WTC11 (cell line): ENCODE results near the gene SERINC4. TPM values are rescaled to one million over a fixed set of nuclear protein-coding genes. Genes with fewer than 3 reads are reported as not detected.
A peak's percentile ranks its signal among the peaks of the same experiment; 100 is the strongest.

Experiments
- ATF2 ChIP-seq: sonication (generic); formaldehyde crosslinking; IDR thresholded peaks from 2 replicates; pipeline ENCODE4 v1.8.1; 2022; ENCODE audit warnings: low read depth, missing genetic modification reagents, borderline replicate concordance
- CBFB ChIP-seq: sonication (generic); formaldehyde crosslinking; IDR thresholded peaks from 2 replicates; pipeline ENCODE4 v1.8.1; 2022; ENCODE audit warnings: mild to moderate bottlenecking, low read depth, missing genetic modification reagents
- CREB1 ChIP-seq: sonication (generic); formaldehyde crosslinking; IDR thresholded peaks from 2 replicates; pipeline ENCODE4 v1.8.0; 2023; ENCODE audit warnings: mild to moderate bottlenecking, missing genetic modification reagents
- E2F1 ChIP-seq: sonication (generic); formaldehyde crosslinking; IDR thresholded peaks from 2 replicates; pipeline ENCODE4 v1.8.0; 2022; ENCODE audit warnings: mild to moderate bottlenecking, missing genetic modification reagents
- ERG ChIP-seq: fragments of 250-450 bp; sonication (Bioruptor Pico); IDR thresholded peaks from 2 replicates; pipeline ENCODE4 v1.8.0; 2021; ENCODE audit warnings: mild to moderate bottlenecking
- FOXP1 ChIP-seq: sonication (generic); formaldehyde crosslinking; IDR thresholded peaks from 2 replicates; pipeline ENCODE4 v1.8.0; 2022; ENCODE audit warnings: missing genetic modification reagents, mild to moderate bottlenecking, moderate library complexity, borderline replicate concordance
- GTF2I ChIP-seq: fragments of 250-450 bp; sonication (Bioruptor Pico); conservative IDR thresholded peaks from 2 replicates; pipeline ENCODE4 v1.4.0; 2021; ENCODE audit warnings: mild to moderate bottlenecking
- HMGA2 ChIP-seq: fragments of 250-450 bp; sonication (Bioruptor Pico); IDR thresholded peaks from 2 replicates; pipeline ENCODE4 v1.4.0; 2021; ENCODE audit warnings: mild to moderate bottlenecking, moderate library complexity
- JUN ChIP-seq: sonication (generic); formaldehyde crosslinking; IDR thresholded peaks from 2 replicates; pipeline ENCODE4 v1.8.0; 2023; ENCODE audit warnings: mild to moderate bottlenecking, missing genetic modification reagents
- MXD4 ChIP-seq: fragments of 250-450 bp; sonication (Bioruptor Pico); IDR thresholded peaks from 2 replicates; pipeline ENCODE4 v1.8.0; 2021; ENCODE audit warnings: mild to moderate bottlenecking, moderate library complexity, borderline replicate concordance
- SMAD3 ChIP-seq: sonication (generic); formaldehyde crosslinking; IDR thresholded peaks from 2 replicates; pipeline ENCODE4 v1.8.0; 2022; ENCODE audit warnings: missing genetic modification reagents, mild to moderate bottlenecking, borderline replicate concordance
- SP1 ChIP-seq: sonication (generic); formaldehyde crosslinking; conservative IDR thresholded peaks from 2 replicates; pipeline ENCODE4 v1.8.1; 2022; ENCODE audit warnings: missing genetic modification reagents
- STAT6 ChIP-seq: sonication (generic); formaldehyde crosslinking; conservative IDR thresholded peaks from 2 replicates; pipeline ENCODE4 v1.8.1; 2023; ENCODE audit warnings: mild to moderate bottlenecking, low read depth, missing genetic modification reagents, moderate library complexity
- TP53 ChIP-seq: sonication (generic); formaldehyde crosslinking; IDR thresholded peaks from 2 replicates; pipeline ENCODE4 v1.8.1; 2023; ENCODE audit warnings: mild to moderate bottlenecking, missing genetic modification reagents
- USF2 ChIP-seq: sonication (generic); formaldehyde crosslinking; IDR thresholded peaks from 2 replicates; pipeline ENCODE4 v1.8.1; 2023; ENCODE audit warnings: mild to moderate bottlenecking, missing genetic modification reagents, moderate library complexity
- ZBTB43 ChIP-seq: sonication (generic); formaldehyde crosslinking; IDR thresholded peaks from 2 replicates; pipeline ENCODE4 v1.8.1; 2023; ENCODE audit warnings: mild to moderate bottlenecking, missing genetic modification reagents
- ZNF121 ChIP-seq: sonication (generic); formaldehyde crosslinking; IDR thresholded peaks from 2 replicates; pipeline ENCODE4 v1.8.0; 2023; ENCODE audit warnings: missing genetic modification reagents
- ZNF219 ChIP-seq: sonication (generic); formaldehyde crosslinking; IDR thresholded peaks from 2 replicates; pipeline ENCODE4 v1.8.0; 2023; ENCODE audit warnings: missing genetic modification reagents, mild to moderate bottlenecking, borderline replicate concordance
- ZNF232 ChIP-seq: sonication (generic); formaldehyde crosslinking; IDR thresholded peaks from 2 replicates; pipeline ENCODE4 v1.8.0; 2022; ENCODE audit warnings: mild to moderate bottlenecking, missing genetic modification reagents
- ZNF281 ChIP-seq: sonication (generic); formaldehyde crosslinking; IDR thresholded peaks from 2 replicates; pipeline ENCODE4 v1.8.0; 2023; ENCODE audit warnings: mild to moderate bottlenecking, missing genetic modification reagents
- ZNF396 ChIP-seq: fragments of 250-450 bp; sonication (Bioruptor Pico); IDR thresholded peaks from 2 replicates; pipeline ENCODE4 v1.8.0; 2021; ENCODE audit warnings: mild to moderate bottlenecking, moderate library complexity, borderline replicate concordance
- ZNF532 ChIP-seq: fragments of 250-450 bp; sonication (Bioruptor Pico); IDR thresholded peaks from 2 replicates; pipeline ENCODE4 v1.9.0; 2021; ENCODE audit warnings: mild to moderate bottlenecking, borderline replicate concordance
- total RNA-seq: library from RNA; stranded (reverse); gene quantifications from 3 replicates; pipeline ENCODE4 v1.2.3, GENCODE V29; 2021

SERINC4 gene
- total RNA-seq, 1 experiment from 2014 or later, result not detected

GRCh38 chr15:43791993-43792760 lies 7.8 kb downstream of the SERINC4 start, which contains the start of gene SERF2 (continued):
- no peak for TF ChIP-seq ATF2 (CRISPR knock-in tag)
- peak; percentile 68; the same call in 1 of the 2 replicates for TF ChIP-seq SMAD3
- no peak for TF ChIP-seq STAT6 (CRISPR knock-in tag)
- TF ChIP-seq HMGA2, result peak; percentile 6; the same call in 1 of the 2 replicates
- no peak for TF ChIP-seq MXD4 (CRISPR knock-in tag)
- no peak for TF ChIP-seq ZNF121 (CRISPR knock-in tag)
- no peak for TF ChIP-seq ERG (CRISPR knock-in tag)
- peak; percentile 28; the same call in 1 of the 2 replicates for TF ChIP-seq ZNF281 (CRISPR knock-in tag)
- TF ChIP-seq FOXP1 (CRISPR knock-in tag), result no peak
- no peak for TF ChIP-seq CBFB
- TF ChIP-seq ZNF219 (CRISPR knock-in tag), result no peak
- TF ChIP-seq ZNF532 (CRISPR knock-in tag), result no peak
- no peak for TF ChIP-seq GTF2I (CRISPR knock-in tag)
- TF ChIP-seq TP53, result no peak
- peak; percentile 80 for TF ChIP-seq ZNF232 (CRISPR knock-in tag)
- no peak for TF ChIP-seq CREB1 (CRISPR knock-in tag)
- TF ChIP-seq E2F1 (CRISPR knock-in tag), result no peak
- TF ChIP-seq USF2 (CRISPR knock-in tag), result peak; percentile 98
- TF ChIP-seq JUN, result no peak
- TF ChIP-seq ZBTB43 (CRISPR knock-in tag), result 0 out of 2 replicates have a peak, but pooled peaks have one; percentile 54
- peak; percentile 90 for TF ChIP-seq SP1 (CRISPR knock-in tag)
- TF ChIP-seq ZNF396, result no peak
